Stimulated activated CD4-positive, alpha-beta T cell treated with anti-CD3 and anti-CD28 coated beads, Interleukin-1b, Interleukin-23, amount 100 ng/mL, for 1 hour (primary cell): Measurements from ENCODE around the gene CEBPB.

Experiments
- DNase-seq, 2 donors: peaks; one replicate each; pipeline ENCODE4 v3.0.0-alpha.2; 2020; ENCODE audit warnings: low read depth in 2 of 2

CEBPB gene

DNA sequence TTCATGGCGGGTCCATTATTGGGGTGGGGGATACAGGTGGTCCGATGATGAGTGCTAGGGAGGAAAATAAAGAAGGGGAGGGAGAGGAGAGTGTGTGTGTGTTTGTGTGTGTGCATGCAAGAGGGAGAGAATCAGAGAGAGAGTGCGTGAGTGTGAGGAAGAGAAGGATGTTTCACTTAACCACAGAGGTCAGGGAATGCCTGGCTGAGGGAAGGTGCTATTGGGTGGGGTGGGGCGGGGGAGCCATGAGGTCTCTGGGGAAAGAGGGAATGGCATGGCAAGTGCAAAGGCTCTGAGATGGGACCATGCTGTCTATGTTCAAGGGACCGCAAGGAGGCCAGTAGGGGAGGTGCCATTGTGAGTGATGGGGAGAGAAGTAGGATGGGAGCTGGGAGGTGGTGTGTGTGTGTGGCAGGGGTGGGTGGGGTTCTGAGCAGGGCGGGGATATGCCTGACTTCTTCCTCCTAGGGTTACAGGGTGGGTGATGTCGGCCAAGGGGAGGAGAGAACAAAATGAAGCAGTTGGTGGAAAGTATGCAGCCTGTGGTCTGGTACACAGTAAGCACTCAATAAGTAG, 23.0 kb downstream of the CEBPB start:
- no peak for DNase-seq

DNA sequence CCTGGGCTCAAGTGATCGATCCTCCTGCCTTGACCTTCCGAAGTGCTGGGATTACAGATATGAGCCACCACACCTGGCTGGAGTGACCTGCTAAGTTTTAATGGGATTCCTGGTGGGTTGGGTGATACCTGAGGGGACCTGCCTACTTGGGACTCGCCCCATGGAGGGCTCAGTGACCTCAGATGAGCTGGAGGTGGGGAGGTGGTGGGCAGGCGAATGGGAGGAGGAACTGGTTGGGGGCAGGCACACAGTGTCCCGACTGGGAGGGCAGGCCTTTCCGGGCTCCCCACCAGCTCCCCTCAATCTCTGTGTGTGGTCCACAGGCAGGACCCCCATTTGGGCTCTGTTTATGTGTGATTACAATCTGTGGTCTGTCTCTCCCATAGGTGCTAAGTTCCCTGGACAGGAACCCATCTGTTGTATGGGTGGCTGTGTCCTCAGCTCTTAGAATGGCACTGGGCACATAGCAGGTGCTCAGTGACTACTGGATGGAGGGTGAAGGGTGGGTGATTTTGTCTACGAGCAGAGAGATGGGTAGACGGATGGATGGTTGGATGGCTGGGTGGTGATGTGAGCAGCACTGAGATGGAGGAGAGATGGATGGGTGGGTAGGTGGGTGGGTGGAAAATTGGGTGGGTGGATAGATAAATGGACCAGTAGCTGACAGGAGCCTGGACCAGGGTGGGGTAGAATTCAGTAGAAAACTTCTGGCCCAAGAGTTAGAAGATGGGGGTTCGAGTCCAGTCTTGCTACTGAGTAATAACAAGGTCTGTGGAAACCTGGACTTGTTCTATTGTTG, 23.8 kb downstream of the CEBPB start:
- no peak for DNase-seq

- no peak for DNase-seq
Measured at GRCh38 chr20:50215101-50215690, 24.6 kb downstream of the CEBPB start.

DNA sequence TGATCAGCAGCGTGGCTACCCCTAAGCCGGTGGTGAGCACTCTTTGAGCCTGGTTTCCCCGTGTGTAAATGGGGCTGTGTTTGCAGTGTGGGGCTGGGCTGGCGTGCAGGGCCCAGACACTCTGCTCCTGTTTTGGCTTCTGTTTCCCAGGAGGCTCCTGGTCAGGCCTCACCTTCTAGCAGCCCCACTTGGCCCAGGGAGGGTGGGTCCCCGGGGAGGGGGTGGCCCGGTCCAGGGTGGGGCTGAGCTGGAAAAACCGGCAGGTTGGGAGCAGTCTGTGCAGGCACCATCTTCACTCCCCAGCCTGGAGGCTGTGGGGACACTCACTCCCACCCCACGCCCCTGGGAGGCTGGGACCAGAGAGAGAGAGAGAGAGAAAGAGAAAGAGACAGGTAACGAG, 25.3 kb downstream of the CEBPB start:
- no peak for DNase-seq

DNA sequence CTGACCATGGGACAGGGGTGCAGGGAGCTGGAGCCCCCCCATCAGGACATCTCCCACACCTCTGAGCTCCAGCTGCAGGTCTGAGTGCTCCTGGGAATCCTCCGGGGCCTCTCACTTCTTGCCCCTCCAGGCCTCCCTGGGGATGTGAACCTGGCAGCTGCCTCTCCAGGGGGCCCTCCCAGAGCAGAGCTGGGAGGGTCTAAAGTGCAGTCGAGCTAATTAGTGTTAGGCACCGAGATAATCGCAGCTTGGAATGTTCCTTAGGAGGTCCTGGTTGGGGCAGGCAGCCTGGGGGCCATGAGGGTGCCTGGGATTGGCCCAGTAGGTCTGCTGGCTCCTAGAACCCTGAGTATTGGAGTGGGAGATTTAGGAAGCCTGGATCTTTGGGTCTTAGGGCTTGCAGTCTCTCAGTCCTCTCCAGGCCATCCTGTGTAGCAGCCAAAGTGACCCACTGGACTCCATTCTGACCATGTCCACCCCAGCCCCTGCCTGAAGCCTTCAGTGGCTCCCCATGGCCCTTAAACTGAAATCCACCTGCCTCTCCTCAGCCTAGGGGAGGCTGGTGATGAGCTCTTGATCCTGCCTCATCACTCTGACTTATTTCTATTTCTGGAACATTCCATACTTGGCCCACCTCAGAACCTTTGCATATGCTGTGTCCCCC, 26.0 kb downstream of the CEBPB start:
- DNase-seq: no peak

GRCh38 chr20:50217207-50217949, 26.7 kb downstream of the CEBPB start:
- DNase-seq: no peak

DNA sequence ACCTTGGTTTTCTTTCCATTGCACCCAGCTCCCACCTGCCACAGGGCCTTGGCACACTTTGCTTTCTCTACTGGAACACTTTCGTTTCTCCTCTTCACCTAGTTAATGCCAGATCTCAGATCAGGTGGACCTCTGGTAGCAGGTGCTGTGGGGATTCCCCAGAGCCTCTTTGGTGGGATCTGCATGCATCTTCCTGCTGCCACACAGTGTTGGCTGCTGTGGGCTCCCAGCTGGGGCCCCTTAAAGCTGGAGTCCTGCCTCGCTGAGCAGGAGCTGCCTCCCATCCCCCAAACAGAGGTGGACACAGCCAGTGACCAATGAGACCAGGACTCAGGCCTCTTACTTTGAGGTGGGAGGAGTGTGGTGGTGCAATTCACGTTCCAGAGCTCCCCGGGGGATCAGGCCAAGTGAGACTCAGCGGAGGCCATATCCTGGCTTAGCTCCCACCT, 28.4 kb downstream of the CEBPB start:
- no peak for DNase-seq

DNA sequence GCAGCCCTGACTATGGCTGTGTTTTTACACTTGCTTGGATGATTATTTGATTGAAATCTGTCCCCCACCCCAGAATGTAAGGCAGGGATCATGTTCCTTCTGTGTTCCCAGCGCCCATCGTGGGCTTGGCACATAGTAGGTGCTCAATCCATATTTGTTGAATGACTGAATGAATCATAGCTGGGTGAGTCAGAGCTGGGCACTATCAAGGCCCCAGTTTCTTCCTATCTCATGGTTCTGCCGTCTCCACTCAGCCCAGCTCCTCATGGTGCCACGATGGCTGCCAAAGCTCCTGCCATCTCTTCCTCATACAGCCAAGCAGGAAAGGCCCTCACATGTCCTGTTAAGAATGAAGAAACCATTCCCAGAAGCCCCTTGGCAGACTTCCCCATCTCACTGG, 29.0 kb downstream of the CEBPB start:
- no peak for DNase-seq

- DNase-seq: no peak
Measured at GRCh38 chr20:50220093-50220893, 29.7 kb downstream of the CEBPB start.

DNA sequence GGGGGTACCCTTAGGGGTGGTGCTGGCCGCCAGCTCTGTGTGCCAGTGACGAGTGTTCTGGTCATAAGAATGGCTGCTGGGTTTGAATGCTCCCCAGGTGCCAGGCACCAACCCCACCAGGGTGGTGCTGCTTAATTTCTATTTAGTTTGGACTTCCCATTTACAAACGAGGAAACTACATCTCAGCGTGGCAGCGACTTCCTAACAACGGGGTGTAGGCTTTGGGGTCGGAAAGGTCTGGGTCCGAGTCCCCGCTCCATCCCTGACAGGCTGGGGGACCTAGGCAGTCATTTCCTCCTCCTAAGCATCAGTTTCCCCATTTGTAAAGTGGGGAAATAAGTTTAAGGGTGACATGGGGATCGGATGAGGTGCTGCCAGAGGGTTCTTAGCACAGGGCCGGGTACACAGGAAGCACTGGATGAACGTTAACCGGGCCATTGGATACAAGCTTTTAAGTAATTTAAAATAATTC, 30.3 kb downstream of the CEBPB start:
- DNase-seq: no peak

- no peak for DNase-seq
Measured at GRCh38 chr20:50221501-50222308, 31.1 kb downstream of the CEBPB start.

DNA sequence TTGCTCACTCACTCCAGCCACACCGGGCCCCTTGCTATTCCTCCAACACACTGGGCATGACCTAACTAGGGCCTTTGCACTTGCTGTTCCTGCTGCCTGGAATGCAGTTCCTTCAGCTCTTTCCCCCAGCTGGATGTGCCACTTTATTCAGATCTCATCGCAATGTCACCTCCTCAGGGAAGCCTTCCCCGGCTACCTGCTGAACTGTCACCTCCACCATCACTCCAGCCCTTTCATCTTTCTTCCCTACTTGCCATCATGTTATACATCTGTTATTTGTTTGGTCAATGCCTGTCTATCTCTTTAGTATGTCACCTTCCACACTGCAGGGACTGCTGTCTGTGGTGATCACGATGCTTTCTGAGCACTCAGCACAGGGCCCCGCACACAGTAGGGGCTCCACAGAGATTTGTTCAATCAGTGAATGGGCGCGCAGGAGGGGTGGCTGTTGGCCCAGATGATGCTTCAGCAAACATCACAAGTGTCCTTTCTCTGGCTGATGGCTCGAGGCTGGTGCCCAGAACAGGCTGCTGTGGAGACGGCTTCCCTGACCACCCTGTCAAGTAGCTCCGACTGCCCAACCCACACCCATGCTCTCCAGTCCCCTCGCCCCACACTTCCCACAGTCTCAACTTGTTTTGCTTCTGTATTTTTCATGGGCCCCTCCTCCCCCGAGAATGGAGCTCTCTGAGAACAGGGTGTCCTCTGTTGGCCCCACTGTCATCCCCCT, 31.8 kb downstream of the CEBPB start:
- DNase-seq: no peak

DNA sequence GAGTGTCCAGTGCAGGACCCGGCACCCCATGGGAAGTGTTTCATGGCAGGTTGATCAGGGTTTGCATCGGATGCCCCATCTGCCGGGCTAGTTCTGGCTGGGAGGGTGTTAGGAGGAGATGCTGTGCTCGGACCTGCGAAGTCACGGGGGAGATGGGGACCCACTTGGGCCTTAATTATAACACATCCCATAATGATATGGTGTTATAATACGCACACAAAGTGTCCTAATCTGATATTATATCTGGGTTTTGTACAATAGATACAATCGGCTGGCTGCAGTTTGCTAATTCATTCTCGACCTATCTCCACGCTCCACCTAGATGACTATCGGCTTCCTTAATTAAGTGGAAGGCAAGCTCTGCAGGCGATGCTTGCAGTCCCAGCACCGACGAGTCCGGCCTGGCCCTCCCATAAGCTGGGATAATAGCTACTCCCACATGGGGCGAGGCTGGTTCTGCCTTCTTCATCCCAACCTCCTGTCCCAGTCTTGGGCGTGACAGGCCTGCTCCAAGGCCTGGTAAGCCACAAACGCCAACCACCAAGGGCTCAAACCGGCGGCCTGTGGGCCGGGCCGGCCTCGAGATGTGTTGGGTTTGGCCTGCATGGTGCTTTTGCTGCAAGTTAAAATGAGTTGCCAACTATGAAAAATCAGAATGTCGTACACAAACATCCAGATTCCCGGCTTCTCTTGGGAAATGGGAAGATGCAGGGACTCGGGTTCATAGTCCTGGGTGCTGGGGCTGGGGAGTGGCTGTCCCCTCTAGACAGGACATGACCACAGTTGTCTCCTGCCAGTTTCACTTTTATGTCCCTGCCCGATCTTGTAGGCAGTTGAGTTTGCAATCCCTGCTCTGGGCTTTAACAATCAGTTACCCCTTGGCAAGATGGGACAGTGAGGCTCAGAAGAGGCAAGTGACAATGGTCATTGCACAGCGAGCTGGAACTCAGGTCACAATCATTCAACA, 32.7 kb downstream of the CEBPB start:
- no peak for DNase-seq

- DNase-seq: no peak
Measured at GRCh38 chr20:50224052-50224451, 33.4 kb downstream of the CEBPB start.

DNA sequence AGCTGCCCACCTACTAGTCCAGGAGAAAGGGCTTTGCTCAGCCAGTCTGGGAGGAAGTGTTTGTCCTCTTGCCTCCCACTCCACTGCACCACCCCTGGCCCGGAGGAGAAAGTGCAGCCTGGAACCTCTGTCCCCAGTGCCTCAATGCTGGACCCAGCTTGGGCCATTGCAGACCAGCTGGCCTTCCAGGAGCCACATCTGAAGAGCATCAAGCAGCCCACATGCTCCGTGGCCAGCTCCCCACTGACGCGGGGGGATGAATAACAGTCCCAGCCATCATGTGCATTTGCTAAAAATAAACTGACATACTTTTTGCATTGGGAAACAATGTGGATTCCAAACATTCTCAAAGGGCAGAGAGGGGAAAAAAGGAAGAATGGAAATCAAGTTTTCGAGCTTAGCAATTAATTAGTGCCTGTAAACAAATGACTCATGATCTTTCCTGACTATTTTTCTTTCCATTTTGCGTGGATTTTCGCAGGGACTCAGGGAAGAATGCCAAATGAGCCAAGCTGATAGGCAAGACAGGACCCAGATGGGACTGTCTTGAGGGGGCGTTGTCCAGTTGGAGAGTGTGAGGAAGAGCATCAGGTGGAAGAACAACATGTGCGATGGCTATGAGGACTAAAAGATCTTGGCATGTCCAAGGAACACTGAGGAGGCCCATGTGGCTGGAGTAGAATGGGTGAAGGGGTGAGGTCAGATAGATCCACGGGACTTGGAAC, 34.1 kb downstream of the CEBPB start:
- no peak for DNase-seq

GRCh38 chr20:50226093-50226974, 35.7 kb downstream of the CEBPB start:
- no peak for DNase-seq

GRCh38 chr20:50227506-50227905, 36.9 kb downstream of the CEBPB start:
- no peak for DNase-seq
